ENCODE results near the gene TMEM52. TPM values are rescaled to one million over a fixed set of nuclear protein-coding genes. Genes with fewer than 3 reads are reported as not detected.

The TMEM52 gene
- total RNA-seq, 1 experiment from 2014 or later = 9.6 TPM

DNA sequence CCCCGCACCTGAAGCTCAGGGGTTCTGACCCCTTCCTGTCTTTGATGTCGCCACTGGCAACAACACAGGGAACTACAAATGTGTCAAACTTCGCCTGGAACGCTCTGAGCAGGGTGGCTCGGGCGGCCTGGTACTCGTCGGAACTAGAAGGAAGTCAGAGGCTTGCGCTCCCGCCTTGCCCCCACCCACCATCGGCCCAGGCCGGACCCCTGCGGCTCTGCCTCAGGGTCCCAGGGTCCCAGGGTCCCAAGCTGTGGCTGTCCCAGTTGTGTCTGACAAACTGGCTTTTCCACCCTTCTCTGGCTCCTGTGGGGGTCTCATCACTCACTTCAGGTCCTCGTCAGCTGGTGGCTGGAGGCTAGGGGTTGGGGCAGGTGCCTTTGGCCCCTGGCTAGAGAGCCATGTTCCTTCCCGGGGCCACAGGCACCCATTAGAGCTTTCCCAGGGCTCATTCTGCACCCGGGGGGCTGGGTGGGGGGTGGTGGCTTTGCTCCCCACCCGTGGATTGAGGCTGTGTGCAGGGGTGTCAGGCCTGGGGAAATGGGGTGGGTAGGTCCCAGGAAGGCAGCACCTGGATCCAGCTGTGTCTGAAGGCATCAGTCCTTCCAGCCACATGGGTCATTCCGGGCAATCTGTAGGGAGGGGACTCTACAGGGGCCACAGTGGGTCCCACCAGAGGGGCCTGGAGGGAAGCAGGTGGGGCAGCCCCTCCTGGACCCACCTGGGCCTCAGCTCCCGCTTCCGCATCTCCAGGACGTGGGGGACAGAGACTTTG is 8.0 kb upstream of the TMEM52 start:
- H4K8ac ChIP-seq (replicated peaks; ENCODE audit: insufficient read length, low read depth, low read length) = no peak overlapping the region
- H4K5ac ChIP-seq (ENCODE audit: insufficient read length, low read depth, low read length) = no peak overlapping the region
- TF ChIP-seq, protein P1, sequence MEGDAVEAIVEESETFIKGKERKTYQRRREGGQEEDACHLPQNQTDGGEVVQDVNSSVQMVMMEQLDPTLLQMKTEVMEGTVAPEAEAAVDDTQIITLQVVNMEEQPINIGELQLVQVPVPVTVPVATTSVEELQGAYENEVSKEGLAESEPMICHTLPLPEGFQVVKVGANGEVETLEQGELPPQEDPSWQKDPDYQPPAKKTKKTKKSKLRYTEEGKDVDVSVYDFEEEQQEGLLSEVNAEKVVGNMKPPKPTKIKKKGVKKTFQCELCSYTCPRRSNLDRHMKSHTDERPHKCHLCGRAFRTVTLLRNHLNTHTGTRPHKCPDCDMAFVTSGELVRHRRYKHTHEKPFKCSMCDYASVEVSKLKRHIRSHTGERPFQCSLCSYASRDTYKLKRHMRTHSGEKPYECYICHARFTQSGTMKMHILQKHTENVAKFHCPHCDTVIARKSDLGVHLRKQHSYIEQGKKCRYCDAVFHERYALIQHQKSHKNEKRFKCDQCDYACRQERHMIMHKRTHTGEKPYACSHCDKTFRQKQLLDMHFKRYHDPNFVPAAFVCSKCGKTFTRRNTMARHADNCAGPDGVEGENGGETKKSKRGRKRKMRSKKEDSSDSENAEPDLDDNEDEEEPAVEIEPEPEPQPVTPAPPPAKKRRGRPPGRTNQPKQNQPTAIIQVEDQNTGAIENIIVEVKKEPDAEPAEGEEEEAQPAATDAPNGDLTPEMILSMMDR (conservative IDR thresholded peaks at IDR 0.05) = no peak
- no peak overlapping the region for H3K27ac ChIP-seq (ENCODE audit: insufficient read length, low read depth, low read length)
- H2BK120ac ChIP-seq (ENCODE audit: low read depth, low read length, poor library complexity, severe bottlenecking) = no peak overlapping the region
- no peak overlapping the region for H4K91ac ChIP-seq (ENCODE audit: insufficient read length, low read depth, low read length)
- H3K9ac ChIP-seq (ENCODE audit: extremely low read depth, insufficient read length, low read length) = no peak overlapping the region
- no peaks in the 10 kb centered on the region for H3K9me3 ChIP-seq (ENCODE audit: control insufficient read depth, low read depth, low read length)
- H2AK5ac ChIP-seq (ENCODE audit: insufficient read length, low read length) = no peak overlapping the region
- Mint-ChIP-seq H3K4me1 (peaks cover 0 to 4% of the 10 kb centered on the region in 2 experiments; a peak in 2 of 4 replicates), H3K9me3 (peaks cover 5% of the 10 kb centered on the region in 2 experiments; a peak in 2 of 5 replicates), H3K36me3 (ENCODE audit: insufficient read depth in 1 of 3, low read depth in 3 of 3) (no peaks in the 10 kb centered on the region), H3K27me3 (ENCODE audit: low read depth) (peaks cover 4% of the 10 kb centered on the region), H3K27ac (no peak overlapping the region), H3K4me3 (no peak overlapping the region)
- H4K20me1 ChIP-seq (ENCODE audit: control insufficient read depth, insufficient read depth, insufficient read length) = no peaks in the 10 kb centered on the region
- no peak overlapping the region for H2BK12ac ChIP-seq (ENCODE audit: insufficient read length, low read depth, low read length)
- H3K79me2 ChIP-seq (ENCODE audit: insufficient read depth, low read length) = no peaks in the 10 kb centered on the region
- no peak overlapping the region for H2BK20ac ChIP-seq (ENCODE audit: low read depth, low read length, poor library complexity, severe bottlenecking)
- H3K4ac ChIP-seq (ENCODE audit: low read depth, low read length) = no peak overlapping the region
- H3K4me2 ChIP-seq (ENCODE audit: insufficient read depth, insufficient read length, low read length) = no peak overlapping the region
- no peak overlapping the region for H3T11ph ChIP-seq (ENCODE audit: low read length)
- H3K14ac ChIP-seq (ENCODE audit: insufficient read depth, low read length) = no peak overlapping the region
- H3K56ac ChIP-seq (ENCODE audit: insufficient read length, low read depth, low read length) = no peak overlapping the region
- no peaks in the 10 kb centered on the region for H3K4me1 ChIP-seq (ENCODE audit: insufficient read depth, low read length)
- no peak overlapping the region for H2BK15ac ChIP-seq (ENCODE audit: low read depth, low read length)
- H2AFZ ChIP-seq (ENCODE audit: low read length) = no peak overlapping the region
- no peaks in the 10 kb centered on the region for H3K27me3 ChIP-seq (ENCODE audit: insufficient read depth, low read length)
- H3K23ac ChIP-seq (ENCODE audit: insufficient read length, low read depth, low read length) = no peak overlapping the region
- H3K18ac ChIP-seq (ENCODE audit: insufficient read length, low read depth, low read length) = no peak overlapping the region
- H2BK5ac ChIP-seq (ENCODE audit: insufficient read length, low read length) = no peak overlapping the region
- no peak for DNase-seq
- WGBS (ENCODE audit: extremely low coverage, insufficient read length, low lambda C conversion rate) = no CpG with 5 or more reads among the region's 21 CpGs
- H3K79me1 ChIP-seq (ENCODE audit: insufficient read depth, low read depth, low read length, poor library complexity, severe bottlenecking) = no peaks in the 10 kb centered on the region
- no peaks in the 10 kb centered on the region for H3K23me2 ChIP-seq (ENCODE audit: insufficient read length, low read depth, low read length, poor library complexity, severe bottlenecking)

Measured in H9 (cell line).